Retinal pigment epithelial cell (primary cell): ENCODE measurements around the gene WASF2.

ENCODE experiments used
- DNase-seq: peaks from one replicate; pipeline ENCODE4 v3.0.0-alpha.2; 2010; ENCODE audit warnings: low read depth
- H3K4me3 ChIP-seq: 2 replicates; pipeline ENCODE4 v1.5.1; 2011; ENCODE audit warnings: mild to moderate bottlenecking, low read length, control low read depth, moderate library complexity
- TF ChIP-seq, protein P1 (sequence below): conservative IDR thresholded peaks from 2 replicates; pipeline ENCODE4 v1.5.1; 2011; ENCODE audit warnings: low read depth, low read length, control low read depth, inconsistent platforms

The WASF2 gene

GRCh38 chr1:27364696-27365371 lies 125.1 kb downstream of the WASF2 start:
- TF ChIP-seq, protein P1, sequence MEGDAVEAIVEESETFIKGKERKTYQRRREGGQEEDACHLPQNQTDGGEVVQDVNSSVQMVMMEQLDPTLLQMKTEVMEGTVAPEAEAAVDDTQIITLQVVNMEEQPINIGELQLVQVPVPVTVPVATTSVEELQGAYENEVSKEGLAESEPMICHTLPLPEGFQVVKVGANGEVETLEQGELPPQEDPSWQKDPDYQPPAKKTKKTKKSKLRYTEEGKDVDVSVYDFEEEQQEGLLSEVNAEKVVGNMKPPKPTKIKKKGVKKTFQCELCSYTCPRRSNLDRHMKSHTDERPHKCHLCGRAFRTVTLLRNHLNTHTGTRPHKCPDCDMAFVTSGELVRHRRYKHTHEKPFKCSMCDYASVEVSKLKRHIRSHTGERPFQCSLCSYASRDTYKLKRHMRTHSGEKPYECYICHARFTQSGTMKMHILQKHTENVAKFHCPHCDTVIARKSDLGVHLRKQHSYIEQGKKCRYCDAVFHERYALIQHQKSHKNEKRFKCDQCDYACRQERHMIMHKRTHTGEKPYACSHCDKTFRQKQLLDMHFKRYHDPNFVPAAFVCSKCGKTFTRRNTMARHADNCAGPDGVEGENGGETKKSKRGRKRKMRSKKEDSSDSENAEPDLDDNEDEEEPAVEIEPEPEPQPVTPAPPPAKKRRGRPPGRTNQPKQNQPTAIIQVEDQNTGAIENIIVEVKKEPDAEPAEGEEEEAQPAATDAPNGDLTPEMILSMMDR = no peak
- H3K4me3 ChIP-seq = peak overlapping the region; percentile 35
- DNase-seq = no peak

- no peak for DNase-seq
- H3K4me3 ChIP-seq = no peak overlapping the region
- TF ChIP-seq, protein P1 = no peak
Observed at GRCh38 chr1:27363766-27364695, 125.9 kb downstream of the WASF2 start.

DNA sequence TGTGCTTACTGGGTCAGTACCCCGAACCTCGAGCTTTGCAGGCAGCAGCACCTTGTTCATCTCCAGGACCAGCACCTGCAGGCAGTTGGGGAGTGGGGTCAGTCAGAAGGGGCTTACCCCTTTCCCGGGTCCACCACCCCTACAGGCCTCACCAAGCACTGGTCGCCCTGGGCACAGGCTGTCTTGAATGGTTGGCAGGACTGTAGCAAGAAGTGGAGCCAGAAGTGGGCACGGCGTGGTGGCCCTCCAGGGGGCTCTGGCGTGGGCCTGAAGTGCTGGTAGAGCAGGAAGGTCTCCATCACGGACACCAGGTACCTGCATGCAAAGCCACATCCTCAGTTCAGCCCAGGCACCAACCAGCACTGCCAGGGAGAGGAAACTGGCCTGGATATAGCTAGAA lies 128.4 kb downstream of the WASF2 start:
- TF ChIP-seq, protein P1 = no peak
- no peak overlapping the region for H3K4me3 ChIP-seq
- no peak for DNase-seq

DNA sequence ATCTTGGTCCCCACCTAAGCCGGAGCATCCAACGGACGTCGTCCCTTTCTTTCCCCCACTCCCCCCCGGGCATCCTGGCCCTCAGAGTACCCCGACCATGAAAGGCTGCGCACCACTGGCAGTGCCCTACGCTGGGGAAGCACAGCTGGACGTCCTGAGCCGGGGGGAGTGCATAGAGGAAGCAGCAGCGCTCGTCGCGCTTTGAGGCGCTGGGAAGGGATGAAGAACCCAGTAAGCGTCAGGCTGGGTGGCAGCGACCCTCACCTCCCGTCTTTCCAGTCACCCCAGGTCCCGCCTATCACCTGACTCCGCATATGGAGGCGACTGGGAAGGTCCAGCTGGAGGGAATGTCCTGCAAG lies 128.9 kb downstream of the WASF2 start:
- no peak for DNase-seq
- TF ChIP-seq, protein P1 = no peak

GRCh38 chr1:27360159-27361043 lies 129.6 kb downstream of the WASF2 start:
- no peak for DNase-seq

More for the DNA sequence above, 128.9 kb downstream of the WASF2 start:
- H3K4me3 ChIP-seq = no peak overlapping the region

DNA sequence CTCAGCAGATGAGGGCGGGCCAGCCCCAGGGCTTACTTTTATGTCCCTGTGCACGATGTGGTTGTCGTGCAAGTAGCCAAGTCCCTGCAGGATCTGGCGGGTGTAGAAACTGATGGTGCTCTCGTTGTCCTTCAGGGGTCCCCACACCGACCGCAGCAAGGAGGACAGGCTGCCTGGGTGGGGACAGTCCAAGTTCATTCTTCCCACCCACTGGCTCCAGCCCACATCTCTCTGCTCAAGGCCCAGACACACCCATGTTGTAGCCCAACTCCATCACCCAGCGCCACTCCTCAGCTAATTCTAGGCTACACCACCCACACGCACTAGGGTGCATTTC lies 130.2 kb downstream of the WASF2 start:
- TF ChIP-seq, protein P1 = no peak
- DNase-seq = no peak
- peak overlapping the region; percentile 51 for H3K4me3 ChIP-seq

More at GRCh38 chr1:27360159-27361043, 129.6 kb downstream of the WASF2 start:
- TF ChIP-seq, protein P1 = no peak
- peak overlapping the region; percentile 51 for H3K4me3 ChIP-seq
